Panc1 (cell line): ENCODE data around the gene SUN1. TPM values are rescaled to one million over a fixed set of nuclear protein-coding genes. Genes with fewer than 3 reads are reported as not detected.

ENCODE experiments used
- ATAC-seq: fragments of 200-7000 bp; cut with Tn5 transposase; 2 replicates; pipeline ENCODE4 v1.9.1; 2020; ENCODE audit warnings: mild to moderate bottlenecking, moderate library complexity
- BruUV-seq: library from RNA; stranded (reverse); fragments of 400-500 nt; replicated peaks from 2 replicates; lab custom pipeline; 2021; lab: Mats Ljungman, UMichigan
- CTCF ChIA-PET: fragments of 300-600 bp; sonication (Branson Sonifier 250); formaldehyde crosslinking; loops from one replicate; lab custom pipeline; 2022; ENCODE audit warnings: antibody characterized with exemption; lab: Charles Lee
- POLR2A ChIA-PET: fragments of 300-600 bp; sonication (Branson Sonifier 250); formaldehyde crosslinking; loops from one replicate; lab custom pipeline; 2022; ENCODE audit warnings: antibody characterized with exemption; lab: Charles Lee
- DNase-seq: peaks from one replicate; pipeline ENCODE4 v3.0.0-alpha.2; 2010; ENCODE audit warnings: low read depth, low spot score
- H3K27ac ChIP-seq: 2 replicates; pipeline ENCODE4 v1.5.1; 2011; ENCODE audit warnings: mild to moderate bottlenecking, low read length, inconsistent platforms
- H3K27me3 ChIP-seq: fragments of 200-500 bp; sonication (Bioruptor generic); 2 replicates; pipeline ENCODE4 v1.6.0; 2014; ENCODE audit warnings: low read length, inconsistent platforms; ENCODE audit not compliant: control insufficient read depth, insufficient read depth
- H3K36me3 ChIP-seq: fragments of 200-500 bp; sonication (Bioruptor generic); 2 replicates; pipeline ENCODE4 v1.5.1; 2014; ENCODE audit warnings: inconsistent platforms, mild to moderate bottlenecking, low read length, moderate library complexity; ENCODE audit not compliant: control insufficient read depth, insufficient read depth
- H3K4me1 ChIP-seq: 2 replicates; pipeline ENCODE4 v1.5.1; 2011; ENCODE audit warnings: inconsistent platforms, mild to moderate bottlenecking, low read length, moderate library complexity; ENCODE audit not compliant: control insufficient read depth, insufficient read depth
- H3K4me3 ChIP-seq, 2 experiments: 2 replicates each; pipeline ENCODE4 v1.5.1; 2011 to 2012; ENCODE audit warnings: low read depth in 2 of 2, low read length in 2 of 2, mild to moderate bottlenecking in 2 of 2, inconsistent platforms in 1 of 2, moderate library complexity in 1 of 2
- H3K9me3 ChIP-seq: fragments of 200-500 bp; sonication (Bioruptor generic); 2 replicates; pipeline ENCODE4 v1.5.1; 2014; ENCODE audit warnings: low read depth, mild to moderate bottlenecking, inconsistent platforms, low read length, moderate library complexity; ENCODE audit not compliant: control insufficient read depth, insufficient read depth
- CTCF ChIP-seq: fragments of 450-650 bp; IDR thresholded peaks from 2 replicates; pipeline ENCODE4 v1.5.1; 2017; ENCODE audit warnings: mild to moderate bottlenecking
- POLR2AphosphoS5 ChIP-seq: IDR thresholded peaks from 2 replicates; pipeline ENCODE4 v1.6.1; 2012; ENCODE audit warnings: mild to moderate bottlenecking, low read depth, low read length, moderate library complexity
- REST ChIP-seq, 2 experiments: IDR thresholded peaks; 2 replicates each; pipeline ENCODE4 v1.6.1; 2011 to 2012; ENCODE audit warnings: low read depth in 2 of 2, control low read depth in 1 of 2, low read length in 1 of 2, mild to moderate bottlenecking in 1 of 2, moderate library complexity in 1 of 2; ENCODE audit not compliant: insufficient read depth in 1 of 2
- SIN3A ChIP-seq: IDR thresholded peaks from 2 replicates; pipeline ENCODE4 v1.6.1; 2012; ENCODE audit warnings: low read depth, mild to moderate bottlenecking, low read length, moderate library complexity, borderline replicate concordance; ENCODE audit not compliant: insufficient read depth
- TCF7L2 ChIP-seq: IDR thresholded peaks from 2 replicates; pipeline ENCODE4 v1.6.1; 2011; ENCODE audit warnings: mild to moderate bottlenecking, low read depth, low read length, inconsistent platforms
- in situ Hi-C: cut with HindIII; loops from 2 replicates; pipeline ENCODE4 v1.10.0; 2016; ENCODE audit warnings: low sequenced_read_pairs, low pct_unique_long_range_greater_than_20kb
- intact Hi-C: fragments of 100-400 bp; cut with micrococcal nuclease; formaldehyde crosslinking; loops from one replicate; pipeline ENCODE4 v1.10.0; 2022; ENCODE audit not compliant: unreplicated experiment
- total RNA-seq: library from RNA; stranded (reverse); gene quantifications from one replicate; pipeline ENCODE4 v1.2.1, GENCODE V29; 2021; ENCODE audit not compliant: unreplicated experiment

SUN1 gene
- total RNA-seq, 1 experiment from 2014 or later: 244 TPM

GRCh38 chr7:849145-849544, 16.9 kb downstream of the SUN1 start:
- Histone ChIP-seq H3K27me3 (no peaks in the 10 kb centered on the region), H3K36me3 (peaks cover 6% of the 10 kb centered on the region), H3K9me3 (no peaks in the 10 kb centered on the region), H3K4me1 (no peaks in the 10 kb centered on the region), H3K4me3 (no peak overlapping the region), H3K27ac (no peak overlapping the region)
- ChIA-PET CTCF (no interaction called here), POLR2A (no interaction called here)
- intact Hi-C loops (no loop called here), in situ Hi-C loops (no loop called here)
- ATAC-seq (no peak), DNase-seq (no peak)
- BruUV-seq: no TSS peak
- TF ChIP-seq POLR2AphosphoS5 (no peak), TCF7L2 (no peak), CTCF (no peak), SIN3A (no peak), REST (IDR thresholded peaks at IDR 0.05; ENCODE audit: insufficient read depth in 1 of 2, low read depth in 2 of 2, low read length in 1 of 2) (no peak)

DNA sequence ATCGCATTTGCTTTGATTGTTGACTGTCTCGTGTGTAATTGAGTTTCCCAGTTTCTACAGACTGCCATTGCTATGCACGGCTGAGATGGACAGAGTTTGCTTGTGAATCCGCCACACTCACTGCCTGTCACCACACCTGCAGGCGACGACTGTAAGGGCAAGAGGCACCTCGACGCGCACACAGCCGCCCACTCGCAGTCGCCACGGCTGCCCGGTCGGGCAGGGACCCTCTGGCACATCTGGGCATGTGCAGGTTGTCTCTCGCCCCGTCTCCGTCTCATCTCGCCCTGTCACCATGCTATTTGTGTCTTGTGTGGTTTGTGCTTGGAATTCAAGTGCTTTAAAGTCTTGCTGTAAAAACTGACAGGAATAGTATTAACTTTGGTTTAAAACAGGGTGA, 17.5 kb downstream of the SUN1 start:
- POLR2A ChIA-PET: no interaction called here
- Histone ChIP-seq H3K4me1 (no peaks in the 10 kb centered on the region), H3K4me3 (no peak overlapping the region), H3K36me3 (peaks cover 6% of the 10 kb centered on the region), H3K27ac (no peak overlapping the region), H3K9me3 (no peaks in the 10 kb centered on the region), H3K27me3 (no peaks in the 10 kb centered on the region)
- CTCF ChIA-PET: no interaction called here
- BruUV-seq: no TSS peak
- no peak for DNase-seq
- intact Hi-C loops (no loop called here), in situ Hi-C loops (no loop called here)
- no peak for TF ChIP-seq POLR2AphosphoS5
- ATAC-seq: no peak

- Histone ChIP-seq H3K4me3 (no peak overlapping the region), H3K36me3 (peaks cover 9% of the 10 kb centered on the region), H3K27me3 (no peaks in the 10 kb centered on the region), H3K4me1 (no peaks in the 10 kb centered on the region), H3K9me3 (no peaks in the 10 kb centered on the region), H3K27ac (no peak overlapping the region)
- ChIA-PET POLR2A (no interaction called here), CTCF (no interaction called here)
- in situ Hi-C loops (no loop called here), intact Hi-C loops (no loop called here)
- no peak for TF ChIP-seq SIN3A
- TF ChIP-seq TCF7L2: no peak
- TF ChIP-seq POLR2AphosphoS5: no peak
- TF ChIP-seq REST (IDR thresholded peaks at IDR 0.05; ENCODE audit: insufficient read depth in 1 of 2, low read depth in 2 of 2, low read length in 1 of 2): no peak
- no peak for TF ChIP-seq CTCF
- ATAC-seq (no peak), DNase-seq (no peak)
- BruUV-seq: no TSS peak
Observed at GRCh38 chr7:851204-851603, 18.9 kb downstream of the SUN1 start.
